SH-SY5Y (cell line): Measurements from ENCODE around the gene MGAT5.

ENCODE experiments used
- GATA2 ChIP-seq: IDR thresholded peaks from 2 replicates; pipeline ENCODE4 v1.6.1; 2011; ENCODE audit warnings: mild to moderate bottlenecking, low read depth, low read length
- GATA3 ChIP-seq: IDR thresholded peaks from 2 replicates; pipeline ENCODE4 v1.6.1; 2011; ENCODE audit warnings: low read depth, mild to moderate bottlenecking, low read length, moderate library complexity

DNA sequence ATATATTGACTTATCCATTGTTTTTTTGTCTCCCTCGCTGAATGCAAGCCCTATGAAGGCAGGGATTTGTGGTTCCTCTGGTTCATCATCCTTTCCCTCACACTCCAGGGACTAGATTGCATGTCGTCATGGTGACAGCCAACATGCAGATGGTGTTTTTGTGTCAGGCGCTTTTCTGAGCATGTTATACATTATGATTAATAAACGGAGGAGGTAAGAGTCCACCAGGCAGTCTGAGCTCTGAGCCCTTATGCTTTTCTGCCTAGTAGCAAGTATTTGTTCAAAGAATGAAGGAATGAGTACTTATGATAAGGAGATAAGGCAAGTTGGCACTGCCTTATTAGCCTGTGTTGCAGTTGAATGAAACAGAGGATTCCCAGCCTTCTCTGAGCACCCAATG lies 181.6 kb downstream of the MGAT5 start:
- TF ChIP-seq GATA2 (no peak), GATA3 (no peak)
